ENCODE measurements around the gene C12orf75.

DNA sequence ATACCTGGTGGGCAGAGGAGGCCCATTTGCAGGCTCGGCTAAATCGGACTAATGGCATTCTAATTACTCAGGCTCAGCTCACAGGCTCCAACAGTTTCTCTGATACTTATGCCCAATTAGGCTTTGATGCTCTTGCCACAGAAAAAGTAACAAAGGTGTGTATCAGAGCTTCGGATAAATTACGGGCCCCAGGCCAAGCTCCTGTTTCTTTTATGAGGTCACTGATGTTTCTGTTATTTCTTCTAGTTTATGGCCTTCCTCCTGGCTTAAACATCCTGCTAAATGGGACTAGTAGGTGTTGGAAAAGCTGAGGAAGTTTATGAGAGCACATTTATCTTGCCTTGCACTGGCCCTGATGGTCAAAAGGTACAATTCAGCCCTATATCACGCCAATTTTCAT is 28.8 kb upstream of the C12orf75 start:
- TF ChIP-seq, protein P1, sequence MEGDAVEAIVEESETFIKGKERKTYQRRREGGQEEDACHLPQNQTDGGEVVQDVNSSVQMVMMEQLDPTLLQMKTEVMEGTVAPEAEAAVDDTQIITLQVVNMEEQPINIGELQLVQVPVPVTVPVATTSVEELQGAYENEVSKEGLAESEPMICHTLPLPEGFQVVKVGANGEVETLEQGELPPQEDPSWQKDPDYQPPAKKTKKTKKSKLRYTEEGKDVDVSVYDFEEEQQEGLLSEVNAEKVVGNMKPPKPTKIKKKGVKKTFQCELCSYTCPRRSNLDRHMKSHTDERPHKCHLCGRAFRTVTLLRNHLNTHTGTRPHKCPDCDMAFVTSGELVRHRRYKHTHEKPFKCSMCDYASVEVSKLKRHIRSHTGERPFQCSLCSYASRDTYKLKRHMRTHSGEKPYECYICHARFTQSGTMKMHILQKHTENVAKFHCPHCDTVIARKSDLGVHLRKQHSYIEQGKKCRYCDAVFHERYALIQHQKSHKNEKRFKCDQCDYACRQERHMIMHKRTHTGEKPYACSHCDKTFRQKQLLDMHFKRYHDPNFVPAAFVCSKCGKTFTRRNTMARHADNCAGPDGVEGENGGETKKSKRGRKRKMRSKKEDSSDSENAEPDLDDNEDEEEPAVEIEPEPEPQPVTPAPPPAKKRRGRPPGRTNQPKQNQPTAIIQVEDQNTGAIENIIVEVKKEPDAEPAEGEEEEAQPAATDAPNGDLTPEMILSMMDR (conservative IDR thresholded peaks at IDR 0.05; ENCODE audit: low read depth in 2 of 2), result no peak
- TF ChIP-seq POLR2AphosphoS5 (IDR thresholded peaks at IDR 0.05; ENCODE audit: low read depth) (no peak), NANOG (IDR thresholded peaks at IDR 0.05; ENCODE audit: borderline replicate concordance) (no peak), CREB1 (CRISPR knock-in tag; IDR thresholded peaks at IDR 0.05; ENCODE audit: low read depth) (no peak), EZH2 (IDR thresholded peaks at IDR 0.05; ENCODE audit: low read depth, unreplicated experiment) (no peak)
- TF ChIP-seq, protein P2, sequence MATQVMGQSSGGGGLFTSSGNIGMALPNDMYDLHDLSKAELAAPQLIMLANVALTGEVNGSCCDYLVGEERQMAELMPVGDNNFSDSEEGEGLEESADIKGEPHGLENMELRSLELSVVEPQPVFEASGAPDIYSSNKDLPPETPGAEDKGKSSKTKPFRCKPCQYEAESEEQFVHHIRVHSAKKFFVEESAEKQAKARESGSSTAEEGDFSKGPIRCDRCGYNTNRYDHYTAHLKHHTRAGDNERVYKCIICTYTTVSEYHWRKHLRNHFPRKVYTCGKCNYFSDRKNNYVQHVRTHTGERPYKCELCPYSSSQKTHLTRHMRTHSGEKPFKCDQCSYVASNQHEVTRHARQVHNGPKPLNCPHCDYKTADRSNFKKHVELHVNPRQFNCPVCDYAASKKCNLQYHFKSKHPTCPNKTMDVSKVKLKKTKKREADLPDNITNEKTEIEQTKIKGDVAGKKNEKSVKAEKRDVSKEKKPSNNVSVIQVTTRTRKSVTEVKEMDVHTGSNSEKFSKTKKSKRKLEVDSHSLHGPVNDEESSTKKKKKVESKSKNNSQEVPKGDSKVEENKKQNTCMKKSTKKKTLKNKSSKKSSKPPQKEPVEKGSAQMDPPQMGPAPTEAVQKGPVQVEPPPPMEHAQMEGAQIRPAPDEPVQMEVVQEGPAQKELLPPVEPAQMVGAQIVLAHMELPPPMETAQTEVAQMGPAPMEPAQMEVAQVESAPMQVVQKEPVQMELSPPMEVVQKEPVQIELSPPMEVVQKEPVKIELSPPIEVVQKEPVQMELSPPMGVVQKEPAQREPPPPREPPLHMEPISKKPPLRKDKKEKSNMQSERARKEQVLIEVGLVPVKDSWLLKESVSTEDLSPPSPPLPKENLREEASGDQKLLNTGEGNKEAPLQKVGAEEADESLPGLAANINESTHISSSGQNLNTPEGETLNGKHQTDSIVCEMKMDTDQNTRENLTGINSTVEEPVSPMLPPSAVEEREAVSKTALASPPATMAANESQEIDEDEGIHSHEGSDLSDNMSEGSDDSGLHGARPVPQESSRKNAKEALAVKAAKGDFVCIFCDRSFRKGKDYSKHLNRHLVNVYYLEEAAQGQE (IDR thresholded peaks at IDR 0.05; ENCODE audit: unreplicated experiment), result no peak
- TF ChIP-seq, protein P3, sequence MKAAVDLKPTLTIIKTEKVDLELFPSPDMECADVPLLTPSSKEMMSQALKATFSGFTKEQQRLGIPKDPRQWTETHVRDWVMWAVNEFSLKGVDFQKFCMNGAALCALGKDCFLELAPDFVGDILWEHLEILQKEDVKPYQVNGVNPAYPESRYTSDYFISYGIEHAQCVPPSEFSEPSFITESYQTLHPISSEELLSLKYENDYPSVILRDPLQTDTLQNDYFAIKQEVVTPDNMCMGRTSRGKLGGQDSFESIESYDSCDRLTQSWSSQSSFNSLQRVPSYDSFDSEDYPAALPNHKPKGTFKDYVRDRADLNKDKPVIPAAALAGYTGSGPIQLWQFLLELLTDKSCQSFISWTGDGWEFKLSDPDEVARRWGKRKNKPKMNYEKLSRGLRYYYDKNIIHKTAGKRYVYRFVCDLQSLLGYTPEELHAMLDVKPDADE (IDR thresholded peaks at IDR 0.05), result no peak

Data from GM23338 (cell line).